ENCODE results near the gene RER1.

GRCh38 chr1:2356401-2356800, 35.2 kb upstream of the RER1 start:
- TF ChIP-seq POLR2A (IDR thresholded peaks at IDR 0.05) (no peak), POLR2AphosphoS5 (IDR thresholded peaks at IDR 0.05) (no peak), CTCF (IDR thresholded peaks at IDR 0.05) (no peak)

Data from breast epithelium (tissue), 3 donors.